Measurements from ENCODE around the gene ADAM29.

DNA sequence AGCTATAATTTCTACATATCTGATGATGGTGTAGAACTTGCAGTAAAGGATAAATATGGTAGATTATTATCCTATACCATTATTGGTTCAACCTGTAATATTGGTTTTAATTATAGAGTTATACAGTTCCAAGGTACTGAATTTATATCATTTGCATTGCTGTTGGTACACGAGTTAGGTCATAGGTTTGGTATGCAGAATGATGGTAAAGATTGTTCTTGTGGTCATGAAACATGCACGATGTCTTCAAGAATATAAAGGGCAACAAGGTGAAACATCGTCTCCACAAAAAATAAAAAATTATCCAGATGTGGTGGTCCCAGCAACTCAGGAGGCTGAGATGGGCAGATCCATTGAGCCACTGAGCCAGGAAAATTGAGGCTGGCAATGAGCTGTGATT, 99.6 kb downstream of the ADAM29 start:
- TF ChIP-seq, protein P1, sequence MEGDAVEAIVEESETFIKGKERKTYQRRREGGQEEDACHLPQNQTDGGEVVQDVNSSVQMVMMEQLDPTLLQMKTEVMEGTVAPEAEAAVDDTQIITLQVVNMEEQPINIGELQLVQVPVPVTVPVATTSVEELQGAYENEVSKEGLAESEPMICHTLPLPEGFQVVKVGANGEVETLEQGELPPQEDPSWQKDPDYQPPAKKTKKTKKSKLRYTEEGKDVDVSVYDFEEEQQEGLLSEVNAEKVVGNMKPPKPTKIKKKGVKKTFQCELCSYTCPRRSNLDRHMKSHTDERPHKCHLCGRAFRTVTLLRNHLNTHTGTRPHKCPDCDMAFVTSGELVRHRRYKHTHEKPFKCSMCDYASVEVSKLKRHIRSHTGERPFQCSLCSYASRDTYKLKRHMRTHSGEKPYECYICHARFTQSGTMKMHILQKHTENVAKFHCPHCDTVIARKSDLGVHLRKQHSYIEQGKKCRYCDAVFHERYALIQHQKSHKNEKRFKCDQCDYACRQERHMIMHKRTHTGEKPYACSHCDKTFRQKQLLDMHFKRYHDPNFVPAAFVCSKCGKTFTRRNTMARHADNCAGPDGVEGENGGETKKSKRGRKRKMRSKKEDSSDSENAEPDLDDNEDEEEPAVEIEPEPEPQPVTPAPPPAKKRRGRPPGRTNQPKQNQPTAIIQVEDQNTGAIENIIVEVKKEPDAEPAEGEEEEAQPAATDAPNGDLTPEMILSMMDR (conservative IDR thresholded peaks at IDR 0.05) = no peak
- no peak for TF ChIP-seq EZH2 (IDR thresholded peaks at IDR 0.05; ENCODE audit: low read depth)

All from PC-9 (cell line).